ENCODE results near the gene SPAG4.

Gene SPAG4

GRCh38 chr20:35618263-35619131 lies 2.9 kb downstream of the SPAG4 start:
- TF ChIP-seq, protein P1, sequence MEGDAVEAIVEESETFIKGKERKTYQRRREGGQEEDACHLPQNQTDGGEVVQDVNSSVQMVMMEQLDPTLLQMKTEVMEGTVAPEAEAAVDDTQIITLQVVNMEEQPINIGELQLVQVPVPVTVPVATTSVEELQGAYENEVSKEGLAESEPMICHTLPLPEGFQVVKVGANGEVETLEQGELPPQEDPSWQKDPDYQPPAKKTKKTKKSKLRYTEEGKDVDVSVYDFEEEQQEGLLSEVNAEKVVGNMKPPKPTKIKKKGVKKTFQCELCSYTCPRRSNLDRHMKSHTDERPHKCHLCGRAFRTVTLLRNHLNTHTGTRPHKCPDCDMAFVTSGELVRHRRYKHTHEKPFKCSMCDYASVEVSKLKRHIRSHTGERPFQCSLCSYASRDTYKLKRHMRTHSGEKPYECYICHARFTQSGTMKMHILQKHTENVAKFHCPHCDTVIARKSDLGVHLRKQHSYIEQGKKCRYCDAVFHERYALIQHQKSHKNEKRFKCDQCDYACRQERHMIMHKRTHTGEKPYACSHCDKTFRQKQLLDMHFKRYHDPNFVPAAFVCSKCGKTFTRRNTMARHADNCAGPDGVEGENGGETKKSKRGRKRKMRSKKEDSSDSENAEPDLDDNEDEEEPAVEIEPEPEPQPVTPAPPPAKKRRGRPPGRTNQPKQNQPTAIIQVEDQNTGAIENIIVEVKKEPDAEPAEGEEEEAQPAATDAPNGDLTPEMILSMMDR (IDR thresholded peaks at IDR 0.05), result no peak
- no peak for TF ChIP-seq ZFX (IDR thresholded peaks at IDR 0.05; ENCODE audit: borderline replicate concordance)

DNA sequence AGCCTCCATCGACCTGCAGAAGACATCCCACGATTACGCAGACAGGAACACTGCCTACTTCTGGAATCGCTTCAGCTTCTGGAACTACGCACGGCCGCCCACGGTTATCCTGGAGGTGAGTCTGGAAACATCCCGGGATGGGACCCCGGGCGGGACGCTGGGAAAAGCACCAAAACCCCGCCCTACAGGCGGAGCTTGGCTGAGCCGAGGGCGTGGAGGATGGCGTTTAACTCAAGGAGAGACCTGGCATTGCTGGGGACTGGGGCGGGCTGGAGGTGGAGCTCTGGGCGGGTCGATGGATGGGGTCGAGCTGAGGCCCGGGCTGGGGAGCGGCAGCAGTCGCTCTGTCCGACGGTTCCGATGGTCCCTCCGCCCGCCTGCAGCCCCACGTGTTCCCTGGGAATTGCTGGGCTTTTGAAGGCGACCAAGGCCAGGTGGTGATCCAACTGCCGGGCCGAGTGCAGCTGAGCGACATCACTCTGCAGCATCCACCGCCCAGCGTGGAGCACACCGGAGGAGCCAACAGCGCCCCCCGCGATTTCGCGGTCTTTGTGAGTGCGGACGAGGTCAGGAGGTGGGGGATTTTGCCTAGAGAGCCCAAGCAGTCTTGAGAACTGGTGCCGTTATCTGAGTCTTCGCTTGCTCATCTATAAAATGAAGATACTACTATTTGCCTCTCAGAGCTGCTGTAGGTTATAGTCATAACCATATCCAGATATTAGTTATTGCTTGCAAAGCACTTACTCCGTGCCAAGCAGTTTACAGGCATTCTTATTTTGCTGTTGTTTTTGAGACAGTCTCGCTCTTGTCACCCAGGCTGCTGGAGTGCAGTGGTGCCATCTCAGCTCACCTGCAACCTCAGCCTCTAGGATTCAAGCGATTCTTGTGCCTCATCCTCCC lies 3.8 kb downstream of the SPAG4 start:
- TF ChIP-seq, protein P1 (IDR thresholded peaks at IDR 0.05), result peak; percentile 69
- TF ChIP-seq ZFX (IDR thresholded peaks at IDR 0.05; ENCODE audit: borderline replicate concordance), result no peak
- H3K27ac ChIP-seq, result peak overlapping the region; percentile 88

More at GRCh38 chr20:35618263-35619131, 2.9 kb downstream of the SPAG4 start:
- peak overlapping the region; percentile 88 for H3K27ac ChIP-seq

DNA sequence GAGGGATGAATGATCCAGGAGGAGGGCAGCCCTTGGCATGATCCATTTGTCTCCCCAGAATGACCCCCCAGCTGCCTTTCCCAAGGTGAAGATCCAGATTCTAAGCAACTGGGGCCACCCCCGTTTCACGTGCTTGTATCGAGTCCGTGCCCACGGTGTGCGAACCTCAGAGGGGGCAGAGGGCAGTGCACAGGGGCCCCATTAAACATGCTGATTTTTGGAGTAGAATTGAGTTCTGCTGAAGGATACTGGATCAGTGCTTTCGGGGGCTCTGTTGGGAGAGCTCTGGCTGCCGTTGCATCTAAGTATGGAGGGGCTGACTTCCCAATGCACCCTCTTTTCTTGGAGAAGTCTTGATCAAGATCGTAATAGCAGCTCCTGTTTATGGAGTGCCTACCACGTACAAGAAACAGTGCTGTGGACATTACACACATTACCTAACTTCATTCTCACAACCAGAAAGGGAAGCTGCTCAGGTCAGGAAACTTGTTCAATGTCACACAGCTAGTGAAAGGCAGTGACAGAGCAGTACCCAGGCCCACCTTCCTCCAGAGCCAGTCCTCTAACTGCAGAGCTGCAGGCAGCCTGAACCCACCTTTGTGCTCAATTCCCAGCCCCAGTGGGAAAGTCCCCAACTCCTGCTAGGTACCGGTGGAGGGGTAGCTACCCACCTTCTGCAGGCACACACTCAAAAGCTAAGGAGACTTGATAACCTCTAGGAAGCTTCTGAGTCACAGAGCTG lies 5.4 kb downstream of the SPAG4 start:
- TF ChIP-seq ZFX (IDR thresholded peaks at IDR 0.05; ENCODE audit: borderline replicate concordance), result no peak
- TF ChIP-seq, protein P1 (IDR thresholded peaks at IDR 0.05), result no peak
- no peak overlapping the region for H3K27ac ChIP-seq

- TF ChIP-seq, protein P1 (IDR thresholded peaks at IDR 0.05), result no peak
- no peak for TF ChIP-seq ZFX (IDR thresholded peaks at IDR 0.05; ENCODE audit: borderline replicate concordance)
- H3K27ac ChIP-seq, result no peak overlapping the region
These were observed 5.9 kb downstream of the SPAG4 start for GRCh38 chr20:35621560-35621946.

- TF ChIP-seq, protein P1 (IDR thresholded peaks at IDR 0.05), result no peak
- no peak for TF ChIP-seq ZFX (IDR thresholded peaks at IDR 0.05; ENCODE audit: borderline replicate concordance)
- H3K27ac ChIP-seq, result no peak overlapping the region
These were observed 10.2 kb downstream of the SPAG4 start for GRCh38 chr20:35625584-35626385.

GRCh38 chr20:35626386-35627001 lies 10.9 kb downstream of the SPAG4 start:
- TF ChIP-seq ZFX (IDR thresholded peaks at IDR 0.05; ENCODE audit: borderline replicate concordance), result no peak
- TF ChIP-seq, protein P1 (IDR thresholded peaks at IDR 0.05), result no peak
- H3K27ac ChIP-seq, result no peak overlapping the region
